ENCODE measurements around the gene GRIN3B. TPM values are rescaled to one million over a fixed set of nuclear protein-coding genes. Genes with fewer than 3 reads are reported as not detected.

Gene GRIN3B
- polyA plus RNA-seq, 1 donor from 2014 or later, result not detected

DNA sequence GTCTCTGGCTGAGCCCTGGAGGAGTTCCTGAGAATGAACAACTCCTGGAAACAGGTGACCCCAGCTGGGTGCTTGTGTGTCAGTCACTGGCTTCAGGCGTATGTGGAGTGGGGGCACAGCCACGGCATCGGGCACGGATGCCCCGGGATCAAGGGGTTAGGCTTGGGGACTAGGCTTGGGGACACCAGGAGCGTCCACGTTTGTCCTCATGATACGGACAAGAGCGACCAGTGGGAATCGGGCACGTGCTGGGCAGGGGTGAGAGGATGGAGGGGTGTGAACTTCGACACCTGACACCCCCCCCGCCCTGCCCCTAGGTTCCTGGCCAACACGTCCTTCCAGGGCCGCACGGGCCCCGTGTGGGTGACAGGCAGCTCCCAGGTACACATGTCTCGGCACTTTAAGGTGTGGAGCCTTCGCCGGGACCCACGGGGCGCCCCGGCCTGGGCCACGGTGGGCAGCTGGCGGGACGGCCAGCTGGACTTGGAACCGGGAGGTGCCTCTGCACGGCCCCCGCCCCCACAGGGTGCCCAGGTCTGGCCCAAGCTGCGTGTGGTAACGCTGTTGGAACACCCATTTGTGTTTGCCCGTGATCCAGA, 4.1 kb downstream of the GRIN3B start:
- Mint-ChIP-seq H3K27ac (peak overlapping the region in 1 of 3 donors; percentile 53), H3K4me3 (no peak overlapping the region), H3K27me3 (peaks cover 7% of the 10 kb centered on the region), H3K36me3 (no peaks in the 10 kb centered on the region), H3K4me1 (peaks cover 0 to 5% (median 0%) of the 10 kb centered on the region in 3 donors), H3K9me3 (no peaks in the 10 kb centered on the region)

DNA sequence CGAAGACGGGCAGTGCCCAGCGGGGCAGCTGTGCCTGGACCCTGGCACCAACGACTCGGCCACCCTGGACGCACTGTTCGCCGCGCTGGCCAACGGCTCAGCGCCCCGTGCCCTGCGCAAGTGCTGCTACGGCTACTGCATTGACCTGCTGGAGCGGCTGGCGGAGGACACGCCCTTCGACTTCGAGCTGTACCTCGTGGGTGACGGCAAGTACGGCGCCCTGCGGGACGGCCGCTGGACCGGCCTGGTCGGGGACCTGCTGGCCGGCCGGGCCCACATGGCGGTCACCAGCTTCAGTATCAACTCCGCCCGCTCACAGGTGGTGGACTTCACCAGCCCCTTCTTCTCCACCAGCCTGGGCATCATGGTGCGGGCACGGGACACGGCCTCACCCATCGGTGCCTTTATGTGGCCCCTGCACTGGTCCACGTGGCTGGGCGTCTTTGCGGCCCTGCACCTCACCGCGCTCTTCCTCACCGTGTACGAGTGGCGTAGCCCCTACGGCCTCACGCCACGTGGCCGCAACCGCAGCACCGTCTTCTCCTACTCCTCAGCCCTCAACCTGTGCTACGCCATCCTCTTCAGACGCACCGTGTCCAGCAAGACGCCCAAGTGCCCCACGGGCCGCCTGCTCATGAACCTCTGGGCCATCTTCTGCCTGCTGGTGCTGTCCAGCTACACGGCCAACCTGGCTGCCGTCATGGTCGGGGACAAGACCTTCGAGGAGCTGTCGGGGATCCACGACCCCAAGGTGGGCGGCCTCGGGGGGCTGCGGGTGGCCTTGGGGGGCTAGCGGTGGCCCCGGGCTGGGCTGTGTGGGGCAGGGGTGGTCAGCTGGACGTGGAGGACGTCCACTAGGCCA, 4.8 kb downstream of the GRIN3B start:
- H3K27me3 Mint-ChIP-seq, result peaks cover 6% of the 10 kb centered on the region
- no peak overlapping the region for H3K4me3 Mint-ChIP-seq
- no peaks in the 10 kb centered on the region for H3K36me3 Mint-ChIP-seq
- no peaks in the 10 kb centered on the region for H3K9me3 Mint-ChIP-seq
- H3K4me1 Mint-ChIP-seq, result peaks cover 0 to 5% (median 0%) of the 10 kb centered on the region in 3 donors
- H3K27ac Mint-ChIP-seq, result peak overlapping the region in 1 of 3 donors; percentile 16

DNA sequence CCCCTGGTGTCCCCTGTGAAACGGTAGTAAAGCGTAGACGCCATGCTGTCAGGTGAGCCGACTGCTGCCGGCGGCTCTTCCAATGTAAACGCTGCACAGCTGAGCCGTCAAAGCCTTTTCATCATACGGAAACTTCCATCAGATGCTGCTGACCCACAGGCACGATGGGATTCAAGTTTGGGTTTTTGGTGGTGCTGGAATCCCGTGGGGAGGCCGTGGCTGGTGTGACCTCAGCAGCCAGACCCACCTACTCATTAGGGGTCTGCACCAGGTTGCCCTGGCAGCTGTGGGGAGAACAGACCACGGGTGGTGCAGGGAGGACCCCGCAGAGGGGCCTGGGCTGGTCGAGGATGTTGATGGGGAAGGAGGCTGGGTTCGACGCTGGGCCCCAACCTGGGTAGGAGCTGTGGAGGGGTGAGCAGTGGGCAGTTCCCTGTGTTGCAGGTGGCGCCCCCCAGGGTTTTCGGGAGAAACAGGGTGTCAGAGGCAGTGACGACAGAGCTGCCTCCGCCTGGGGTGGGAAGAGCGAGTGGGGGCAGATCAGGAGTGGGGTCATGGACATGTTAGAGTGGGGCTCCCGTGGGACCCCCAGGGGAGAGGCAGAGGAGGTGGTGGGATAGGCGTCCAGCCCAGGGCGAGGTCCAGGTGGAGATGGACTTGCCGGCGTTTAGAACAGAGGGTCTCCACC, 6.6 kb downstream of the GRIN3B start:
- no peaks in the 10 kb centered on the region for H3K36me3 Mint-ChIP-seq
- peak overlapping the region in 1 of 3 donors; percentile 60 for H3K27ac Mint-ChIP-seq
- H3K27me3 Mint-ChIP-seq, result peaks cover 1% of the 10 kb centered on the region
- peaks cover 0 to 3% (median 0%) of the 10 kb centered on the region in 3 donors for H3K4me1 Mint-ChIP-seq
- H3K4me3 Mint-ChIP-seq, result no peak overlapping the region
- H3K9me3 Mint-ChIP-seq, result no peaks in the 10 kb centered on the region

DNA sequence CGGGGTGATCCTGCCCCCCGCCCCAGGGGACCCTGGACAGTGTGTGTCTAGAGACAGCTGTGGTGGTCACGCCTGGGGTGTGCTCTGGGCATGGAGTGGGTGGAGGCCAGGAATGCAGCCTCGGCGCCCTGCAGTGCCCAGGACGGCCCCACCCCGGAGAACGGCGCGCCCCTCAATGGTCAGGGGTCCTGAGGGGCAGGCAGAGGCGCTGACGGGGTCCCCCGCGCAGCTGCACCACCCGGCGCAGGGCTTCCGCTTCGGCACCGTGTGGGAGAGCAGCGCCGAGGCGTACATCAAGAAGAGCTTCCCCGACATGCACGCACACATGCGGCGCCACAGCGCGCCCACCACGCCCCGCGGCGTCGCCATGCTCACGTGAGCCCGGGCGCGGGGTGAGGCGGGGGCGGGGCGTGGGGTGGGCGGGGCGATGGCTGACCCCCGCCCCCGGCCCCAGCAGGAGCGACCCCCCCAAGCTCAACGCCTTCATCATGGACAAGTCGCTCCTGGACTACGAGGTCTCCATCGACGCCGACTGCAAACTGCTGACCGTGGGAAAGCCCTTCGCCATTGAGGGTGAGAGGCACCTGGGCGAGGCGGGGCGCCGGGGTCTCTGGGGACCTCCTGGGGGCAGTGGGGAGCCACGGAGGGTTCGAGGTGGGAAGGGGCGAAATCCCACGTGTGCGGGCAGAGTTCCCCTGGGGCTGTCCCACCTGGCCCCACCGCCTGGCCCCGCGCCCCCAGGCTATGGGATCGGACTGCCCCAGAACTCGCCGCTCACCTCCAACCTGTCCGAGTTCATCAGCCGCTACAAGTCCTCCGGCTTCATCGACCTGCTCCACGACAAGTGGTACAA, 7.4 kb downstream of the GRIN3B start:
- H3K27ac Mint-ChIP-seq, result peak overlapping the region in 2 of 3 donors; percentile 39 to 74
- no peak overlapping the region for H3K4me3 Mint-ChIP-seq
- peaks cover 0 to 2% (median 0%) of the 10 kb centered on the region in 3 donors for H3K4me1 Mint-ChIP-seq
- no peaks in the 10 kb centered on the region for H3K36me3 Mint-ChIP-seq
- H3K9me3 Mint-ChIP-seq, result no peaks in the 10 kb centered on the region
- H3K27me3 Mint-ChIP-seq, result no peaks in the 10 kb centered on the region

DNA sequence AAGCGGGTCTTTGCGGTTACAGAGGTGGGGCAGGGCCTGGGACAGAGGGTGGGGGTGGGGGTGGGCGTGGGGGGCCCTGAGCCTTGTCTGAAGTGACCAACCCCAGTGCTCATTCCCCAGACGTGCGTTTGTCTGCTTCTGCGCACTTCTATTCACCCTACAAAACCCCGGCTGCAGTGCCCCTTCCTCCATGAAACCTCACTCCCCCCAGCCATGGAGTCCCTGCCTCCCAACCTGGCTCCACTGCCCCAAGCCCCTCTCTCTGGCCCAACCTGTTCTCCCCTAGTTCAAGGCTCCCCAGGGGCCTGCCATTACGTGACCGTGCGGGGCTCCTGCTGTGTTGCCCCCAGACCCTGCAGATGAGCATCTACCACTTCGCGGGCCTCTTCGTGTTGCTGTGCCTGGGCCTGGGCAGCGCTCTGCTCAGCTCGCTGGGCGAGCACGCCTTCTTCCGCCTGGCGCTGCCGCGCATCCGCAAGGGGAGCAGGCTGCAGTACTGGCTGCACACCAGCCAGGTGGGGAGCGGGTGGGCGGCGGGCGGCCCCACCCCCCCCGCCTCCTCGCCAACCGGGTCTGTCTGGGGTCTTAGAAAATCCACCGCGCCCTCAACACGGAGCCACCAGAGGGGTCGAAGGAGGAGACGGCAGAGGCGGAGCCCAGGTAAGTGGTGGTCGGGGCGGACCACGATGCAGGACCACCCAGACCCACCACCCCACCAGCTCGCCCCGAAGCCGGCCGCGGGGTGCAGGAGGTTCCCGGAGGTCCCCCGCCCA, 8.2 kb downstream of the GRIN3B start:
- Mint-ChIP-seq H3K4me3 (peak overlapping the region in 1 of 4 donors; percentile 8), H3K27me3 (no peaks in the 10 kb centered on the region), H3K36me3 (no peaks in the 10 kb centered on the region), H3K27ac (peak overlapping the region in 2 of 3 donors; percentile 39 to 74), H3K9me3 (no peaks in the 10 kb centered on the region), H3K4me1 (peaks cover 0 to 2% (median 0%) of the 10 kb centered on the region in 3 donors)

DNA sequence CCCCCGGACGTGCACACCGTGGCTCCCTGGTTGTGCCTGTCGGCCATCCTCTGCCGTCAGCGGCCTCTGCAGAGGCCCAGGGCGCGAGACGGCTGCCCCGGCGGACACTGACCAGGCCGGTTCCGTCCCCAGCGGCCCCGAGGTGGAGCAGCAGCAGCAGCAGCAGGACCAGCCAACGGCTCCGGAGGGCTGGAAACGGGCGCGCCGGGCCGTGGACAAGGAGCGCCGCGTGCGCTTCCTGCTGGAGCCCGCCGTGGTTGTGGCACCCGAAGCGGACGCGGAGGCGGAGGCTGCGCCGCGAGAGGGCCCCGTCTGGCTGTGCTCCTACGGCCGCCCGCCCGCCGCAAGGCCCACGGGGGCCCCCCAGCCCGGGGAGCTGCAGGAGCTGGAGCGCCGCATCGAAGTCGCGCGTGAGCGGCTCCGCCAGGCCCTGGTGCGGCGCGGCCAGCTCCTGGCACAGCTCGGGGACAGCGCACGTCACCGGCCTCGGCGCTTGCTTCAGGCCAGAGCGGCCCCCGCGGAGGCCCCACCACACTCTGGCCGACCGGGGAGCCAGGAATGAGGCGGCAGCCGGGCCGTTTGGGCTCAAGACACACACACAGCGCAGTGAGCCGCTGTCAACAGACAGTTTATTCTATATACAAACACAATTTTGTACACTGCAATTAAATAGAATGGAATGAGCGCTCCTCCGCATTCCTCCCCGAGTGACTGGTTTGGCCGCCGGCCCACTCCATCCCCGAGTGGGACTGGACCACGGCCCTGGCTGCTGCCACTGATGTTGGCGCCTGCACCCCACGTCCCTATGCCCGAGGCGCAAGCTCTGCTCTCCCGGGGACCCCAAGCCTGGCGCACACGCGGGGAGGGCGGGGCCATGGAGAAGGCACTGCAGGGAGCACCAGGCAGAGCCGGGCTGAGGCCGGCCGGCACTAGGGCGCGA, 9.1 kb downstream of the GRIN3B start:
- no peaks in the 10 kb centered on the region for H3K27me3 Mint-ChIP-seq
- peaks cover 0 to 2% (median 0%) of the 10 kb centered on the region in 3 donors for H3K4me1 Mint-ChIP-seq
- no peak overlapping the region for H3K4me3 Mint-ChIP-seq
- H3K9me3 Mint-ChIP-seq, result no peaks in the 10 kb centered on the region
- H3K36me3 Mint-ChIP-seq, result no peaks in the 10 kb centered on the region
- H3K27ac Mint-ChIP-seq, result no peak overlapping the region

DNA sequence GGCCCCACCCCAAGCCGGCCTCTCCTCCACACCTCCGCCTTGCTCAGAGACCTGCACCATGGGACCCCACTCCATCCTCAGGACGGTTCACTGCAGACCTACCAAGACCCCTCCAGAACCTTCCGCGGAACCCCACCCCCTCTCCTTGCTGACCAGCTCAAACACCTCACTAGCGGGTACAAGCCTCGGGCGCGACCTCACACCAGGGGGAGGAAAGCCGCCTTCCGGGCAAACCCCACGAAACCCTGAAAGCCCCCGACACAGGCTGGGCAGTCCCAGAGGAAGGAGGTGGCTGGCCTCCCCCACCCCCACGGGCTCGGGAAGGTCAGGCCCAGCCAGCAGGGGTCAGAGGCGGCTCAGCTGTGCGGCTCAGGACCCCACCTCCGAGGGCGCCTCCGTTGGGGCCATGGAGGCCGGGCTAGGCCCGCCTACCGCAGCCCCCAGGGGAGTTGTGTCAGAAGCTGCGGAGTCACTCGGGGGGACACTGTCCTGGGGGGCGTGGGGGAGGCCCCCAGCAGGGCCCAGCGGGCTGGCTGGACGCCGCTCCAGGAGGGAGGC, 9.8 kb downstream of the GRIN3B start:
- no peak overlapping the region for H3K27ac Mint-ChIP-seq
- H3K4me3 Mint-ChIP-seq, result no peak overlapping the region
- H3K9me3 Mint-ChIP-seq, result no peaks in the 10 kb centered on the region
- no peaks in the 10 kb centered on the region for H3K36me3 Mint-ChIP-seq
- no peaks in the 10 kb centered on the region for H3K27me3 Mint-ChIP-seq
- H3K4me1 Mint-ChIP-seq, result peaks cover 0 to 2% (median 0%) of the 10 kb centered on the region in 3 donors

DNA sequence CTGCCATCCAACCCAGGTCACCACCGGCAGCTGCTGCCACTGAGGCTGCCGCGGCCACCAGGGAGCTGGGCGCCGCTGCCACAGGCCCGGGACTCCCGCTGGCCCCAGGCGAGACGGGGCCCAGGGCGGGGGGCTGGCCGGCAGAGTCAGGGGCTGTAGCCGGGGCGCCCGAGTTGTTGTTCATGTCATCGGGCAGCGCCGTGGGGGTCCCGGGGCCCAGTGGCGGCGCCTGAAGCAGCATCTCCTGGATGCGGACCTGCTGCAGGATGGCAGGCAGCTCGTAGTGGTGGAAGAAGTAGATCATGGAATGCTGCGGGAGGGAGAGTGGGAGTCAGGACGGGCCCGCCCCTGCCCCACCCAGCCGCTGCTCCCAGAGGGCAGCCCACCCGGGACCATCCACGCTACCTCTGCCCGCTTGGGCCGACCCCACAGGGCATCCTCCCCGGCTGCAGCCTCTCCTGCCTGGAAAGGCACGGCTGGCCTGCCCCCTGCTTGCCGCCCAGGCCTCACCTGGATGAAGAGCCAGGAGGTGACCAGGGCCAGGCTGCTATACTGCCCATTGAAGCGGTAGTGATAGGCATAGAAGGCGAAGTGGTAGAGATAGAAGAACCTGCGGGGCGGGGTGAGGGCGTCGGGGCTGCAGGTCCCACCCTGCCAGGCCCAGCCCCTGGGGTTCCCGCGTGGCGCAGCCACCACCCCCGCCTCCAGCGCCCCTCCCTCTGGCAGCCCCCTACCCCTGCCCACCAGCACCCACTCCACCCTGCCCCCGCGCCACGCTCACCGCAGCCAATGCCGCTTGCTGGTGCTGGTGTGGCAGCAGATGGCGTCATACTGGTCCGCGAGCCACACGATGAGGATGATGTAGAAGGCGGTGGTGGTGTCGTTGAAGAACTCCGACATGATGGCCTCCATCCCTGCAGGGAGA, 10.6 kb downstream of the GRIN3B start:
- Mint-ChIP-seq H3K36me3 (no peaks in the 10 kb centered on the region), H3K27me3 (no peaks in the 10 kb centered on the region), H3K4me3 (no peak overlapping the region), H3K27ac (no peak overlapping the region), H3K9me3 (no peaks in the 10 kb centered on the region), H3K4me1 (peaks cover 0 to 1% (median 0%) of the 10 kb centered on the region in 3 donors)

GRCh38 chr19:1011831-1012333, 11.7 kb downstream of the GRIN3B start:
- no peaks in the 10 kb centered on the region for H3K9me3 Mint-ChIP-seq

DNA sequence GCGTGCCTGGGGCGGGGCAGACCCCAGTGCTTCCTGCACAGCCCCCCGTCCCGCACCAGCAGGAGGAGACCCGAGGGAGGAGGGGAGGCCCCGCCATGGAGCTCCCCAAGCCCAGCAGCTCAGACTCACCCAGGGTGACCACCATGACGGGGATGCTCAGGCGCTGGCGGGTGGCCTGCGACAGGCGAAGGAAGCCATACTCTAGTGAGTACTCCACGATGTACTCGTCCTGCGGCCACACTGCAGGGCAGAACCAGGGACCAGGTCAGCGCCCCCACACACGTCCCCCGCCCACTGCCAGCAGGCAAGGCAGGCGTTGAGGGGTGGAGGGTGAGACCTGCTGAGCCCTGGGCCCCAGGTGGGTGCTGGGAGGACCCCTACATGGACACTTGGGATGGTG, 12.1 kb downstream of the GRIN3B start:
- peaks cover 0 to 10% (median 9%) of the 10 kb centered on the region in 3 donors for H3K4me1 Mint-ChIP-seq
- H3K4me3 Mint-ChIP-seq, result no peak overlapping the region
- no peaks in the 10 kb centered on the region for H3K9me3 Mint-ChIP-seq
- H3K36me3 Mint-ChIP-seq, result no peaks in the 10 kb centered on the region
- no peak overlapping the region for H3K27ac Mint-ChIP-seq
- no peaks in the 10 kb centered on the region for H3K27me3 Mint-ChIP-seq

More at GRCh38 chr19:1011831-1012333, 11.7 kb downstream of the GRIN3B start:
- H3K4me3 Mint-ChIP-seq, result no peak overlapping the region
- H3K27ac Mint-ChIP-seq, result no peak overlapping the region
- no peaks in the 10 kb centered on the region for H3K36me3 Mint-ChIP-seq
- H3K4me1 Mint-ChIP-seq, result peaks cover 0 to 6% (median 5%) of the 10 kb centered on the region in 3 donors
- H3K27me3 Mint-ChIP-seq, result no peaks in the 10 kb centered on the region

GRCh38 chr19:1013218-1013617, 13.0 kb downstream of the GRIN3B start:
- Mint-ChIP-seq H3K4me3 (no peak overlapping the region), H3K27me3 (no peaks in the 10 kb centered on the region), H3K4me1 (peaks cover 0 to 18% (median 12%) of the 10 kb centered on the region in 3 donors), H3K36me3 (no peaks in the 10 kb centered on the region), H3K27ac (no peak overlapping the region), H3K9me3 (no peaks in the 10 kb centered on the region)
